GM18499 (cell line): ENCODE measurements around the gene BIRC7.
"Not testable (repeated sequence)": the region's sequence is repeated elsewhere in the genome, so short reads cannot be mapped to it uniquely, and the experiment has no call there.

ENCODE experiments used
- ATAC-seq: cut with Tn5 transposase; IDR thresholded peaks from one replicate; pipeline ENCODE4 v1.9.1; 2021; ENCODE audit warnings: moderate number of reproducible peaks; ENCODE audit not compliant: insufficient read depth, unreplicated experiment

The BIRC7 gene

GRCh38 chr20:63243604-63244247, 8.0 kb downstream of the BIRC7 start:
- ATAC-seq, result no peak

- no peak for ATAC-seq
These were observed 8.8 kb downstream of the BIRC7 start for GRCh38 chr20:63244468-63244867.

GRCh38 chr20:63246490-63247288, 11.0 kb downstream of the BIRC7 start:
- no peak for ATAC-seq

GRCh38 chr20:63247671-63248228, 12.0 kb downstream of the BIRC7 start:
- no peak for ATAC-seq

- ATAC-seq, result no peak
These were observed 13.3 kb downstream of the BIRC7 start for GRCh38 chr20:63248835-63249591.

- no peak for ATAC-seq
These were observed 14.2 kb downstream of the BIRC7 start for GRCh38 chr20:63249891-63250290.

GRCh38 chr20:63251350-63251749, 15.6 kb downstream of the BIRC7 start:
- not testable (repeated sequence) for ATAC-seq

GRCh38 chr20:63252284-63252711, 16.6 kb downstream of the BIRC7 start:
- ATAC-seq, result no peak

- ATAC-seq, result no peak
These were observed 17.3 kb downstream of the BIRC7 start for GRCh38 chr20:63253065-63253437.

GRCh38 chr20:63253438-63254231, 17.9 kb downstream of the BIRC7 start:
- no peak for ATAC-seq

GRCh38 chr20:63254232-63254605, 18.5 kb downstream of the BIRC7 start, which contains the start of gene NKAIN4:
NKAIN4 (minus strand) TSS chr20:63254463; CDS start chr20:63254450, 13 bp downstream.
- ATAC-seq, result no peak

- ATAC-seq, result no peak
These were observed 19.1 kb downstream of the BIRC7 start for GRCh38 chr20:63254606-63255384.

- ATAC-seq, result no peak
These were observed 20.4 kb downstream of the BIRC7 start for GRCh38 chr20:63255931-63256704.

- ATAC-seq, result no peak
These were observed 21.2 kb downstream of the BIRC7 start for GRCh38 chr20:63256954-63257353.

- no peak for ATAC-seq
These were observed 21.9 kb downstream of the BIRC7 start for GRCh38 chr20:63257629-63258028.

GRCh38 chr20:63258781-63259180, 23.1 kb downstream of the BIRC7 start:
- no peak for ATAC-seq

- ATAC-seq, result no peak
These were observed 24.2 kb downstream of the BIRC7 start for GRCh38 chr20:63259734-63260460.

GRCh38 chr20:63260521-63260920, 24.8 kb downstream of the BIRC7 start:
- no peak for ATAC-seq
